IMR-90 (cell line): ENCODE results near the gene KCNK5. TPM values are rescaled to one million over a fixed set of nuclear protein-coding genes. Genes with fewer than 3 reads are reported as not detected.

Experiments used
- polyA plus RNA-seq, 3 experiments: library from polyadenylated mRNA; depleted of rRNA; stranded (reverse); fragments of >200 nt; gene quantifications; 2 replicates each; pipeline ENCODE4 v1.2.3, GENCODE V29; 2012; ENCODE audit warnings: low replicate concordance in 1 of 3
- total RNA-seq: library from RNA; depleted of rRNA; stranded (reverse); fragments of >200 nt; gene quantifications from 2 replicates; pipeline ENCODE4 v1.2.3, GENCODE V29; 2012; rRNA removed

KCNK5 gene
- total and polyA plus RNA-seq, 2 of the 4 experiments (the other 2 are of a cell fraction) = not detected

Other genes starting within 250 kb of the KCNK5 start
- gene GLP1R, start 180.7 kb downstream of the KCNK5 start, total RNA-seq = not detected in 2 replicates
- gene GLP1R, start 180.7 kb downstream of the KCNK5 start, polyA plus RNA-seq (2012; rRNA removed) = not detected in 2 replicates
- gene SAYSD1, start 114.3 kb downstream of the KCNK5 start, total RNA-seq = 5.9 and 9.4 TPM in 2 replicates
- 5.7 and 6.5 TPM in 2 replicates for gene SAYSD1, start 114.3 kb downstream of the KCNK5 start, polyA plus RNA-seq (2012; rRNA removed)
- gene KCNK17, start 84.9 kb upstream of the KCNK5 start, total RNA-seq = not detected in 2 replicates
- not detected in 2 replicates for gene KCNK17, start 84.9 kb upstream of the KCNK5 start, polyA plus RNA-seq (2012; rRNA removed)
- gene KCNK16, start 93.2 kb upstream of the KCNK5 start, total RNA-seq = not detected in 2 replicates
- not detected in 2 replicates for gene KCNK16, start 93.2 kb upstream of the KCNK5 start, polyA plus RNA-seq (2012; rRNA removed)